Astrocyte of the cerebellum (primary cell): ENCODE measurements around the gene PI4K2B.
"Not testable (repeated sequence)": the region's sequence is repeated elsewhere in the genome, so short reads cannot be mapped to it uniquely, and the experiment has no call there.

Experiments used
- DNase-seq: peaks from one replicate; pipeline ENCODE4 v3.0.0-alpha.2; 2011; ENCODE audit warnings: low read depth
- H3K4me3 ChIP-seq: 2 replicates; pipeline ENCODE4 v1.5.1; 2011; ENCODE audit warnings: mild to moderate bottlenecking, low read depth, low read length, moderate library complexity
- in situ Hi-C: cut with HindIII; loops from 2 replicates; pipeline ENCODE4 v1.10.0; 2017; ENCODE audit warnings: low sequenced_read_pairs
- TF ChIP-seq, protein P1 (sequence below): IDR thresholded peaks from 2 replicates; pipeline ENCODE4 v1.5.1; 2012; ENCODE audit warnings: low read length, low read depth, moderate library complexity, mild to moderate bottlenecking; ENCODE audit errors: missing control alignments

Gene PI4K2B

GRCh38 chr4:25233194-25233593 is 639 bp upstream of the PI4K2B start:
- H3K4me3 ChIP-seq: peak overlapping the region; percentile 72
- no peak for DNase-seq
- TF ChIP-seq, protein P1, sequence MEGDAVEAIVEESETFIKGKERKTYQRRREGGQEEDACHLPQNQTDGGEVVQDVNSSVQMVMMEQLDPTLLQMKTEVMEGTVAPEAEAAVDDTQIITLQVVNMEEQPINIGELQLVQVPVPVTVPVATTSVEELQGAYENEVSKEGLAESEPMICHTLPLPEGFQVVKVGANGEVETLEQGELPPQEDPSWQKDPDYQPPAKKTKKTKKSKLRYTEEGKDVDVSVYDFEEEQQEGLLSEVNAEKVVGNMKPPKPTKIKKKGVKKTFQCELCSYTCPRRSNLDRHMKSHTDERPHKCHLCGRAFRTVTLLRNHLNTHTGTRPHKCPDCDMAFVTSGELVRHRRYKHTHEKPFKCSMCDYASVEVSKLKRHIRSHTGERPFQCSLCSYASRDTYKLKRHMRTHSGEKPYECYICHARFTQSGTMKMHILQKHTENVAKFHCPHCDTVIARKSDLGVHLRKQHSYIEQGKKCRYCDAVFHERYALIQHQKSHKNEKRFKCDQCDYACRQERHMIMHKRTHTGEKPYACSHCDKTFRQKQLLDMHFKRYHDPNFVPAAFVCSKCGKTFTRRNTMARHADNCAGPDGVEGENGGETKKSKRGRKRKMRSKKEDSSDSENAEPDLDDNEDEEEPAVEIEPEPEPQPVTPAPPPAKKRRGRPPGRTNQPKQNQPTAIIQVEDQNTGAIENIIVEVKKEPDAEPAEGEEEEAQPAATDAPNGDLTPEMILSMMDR: no peak
- in situ Hi-C loops: no loop called here

- peak; percentile 51 for DNase-seq
- H3K4me3 ChIP-seq: peak overlapping the region; percentile 72
- in situ Hi-C loops: no loop called here
- TF ChIP-seq, protein P1: peak; percentile 30
These were observed 847 bp downstream of the PI4K2B start for GRCh38 chr4:25234390-25235370.

DNA sequence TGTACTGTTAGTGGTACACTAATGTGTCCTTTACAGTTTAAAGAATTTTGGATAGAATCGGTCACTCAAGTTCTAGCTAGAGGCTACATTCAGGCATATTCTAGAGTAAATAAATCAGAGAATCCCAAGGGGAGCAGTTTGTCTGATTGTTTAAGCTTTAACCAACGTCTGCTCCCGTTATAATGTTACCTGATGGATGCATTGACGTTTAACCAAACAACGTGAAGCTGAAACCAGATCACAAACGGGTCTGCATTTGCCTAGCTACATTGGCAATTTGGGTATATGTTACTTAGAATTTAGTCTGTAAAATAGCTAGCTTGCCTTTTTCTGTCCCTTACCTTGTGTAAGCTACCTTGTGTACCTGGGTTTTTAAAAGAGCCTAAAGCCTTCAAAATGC is 1.6 kb downstream of the PI4K2B start:
- TF ChIP-seq, protein P1: no peak
- no peak for DNase-seq
- in situ Hi-C loops: no loop called here
- H3K4me3 ChIP-seq: peak overlapping the region; percentile 72

DNA sequence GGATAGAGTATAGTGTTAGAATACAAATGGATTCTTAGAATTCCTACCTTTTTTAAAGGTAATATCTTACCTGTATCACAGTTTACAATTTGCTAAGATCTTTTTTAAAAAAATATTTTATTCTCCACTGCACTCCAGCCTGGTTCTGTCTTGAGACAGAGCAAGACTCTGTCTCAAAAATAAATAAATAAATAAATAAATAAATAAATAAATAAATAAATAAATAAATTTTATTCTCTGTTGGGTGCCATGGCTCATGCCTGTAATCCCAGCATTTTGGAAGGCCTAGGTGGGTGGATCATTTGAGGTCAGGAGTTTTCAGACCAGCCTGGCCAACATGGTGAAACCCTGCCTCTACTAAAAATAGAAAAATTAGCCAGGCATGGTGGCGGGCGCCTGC is 2.2 kb downstream of the PI4K2B start:
- H3K4me3 ChIP-seq, DNase-seq, in situ Hi-C loops: not testable (repeated sequence)

DNA sequence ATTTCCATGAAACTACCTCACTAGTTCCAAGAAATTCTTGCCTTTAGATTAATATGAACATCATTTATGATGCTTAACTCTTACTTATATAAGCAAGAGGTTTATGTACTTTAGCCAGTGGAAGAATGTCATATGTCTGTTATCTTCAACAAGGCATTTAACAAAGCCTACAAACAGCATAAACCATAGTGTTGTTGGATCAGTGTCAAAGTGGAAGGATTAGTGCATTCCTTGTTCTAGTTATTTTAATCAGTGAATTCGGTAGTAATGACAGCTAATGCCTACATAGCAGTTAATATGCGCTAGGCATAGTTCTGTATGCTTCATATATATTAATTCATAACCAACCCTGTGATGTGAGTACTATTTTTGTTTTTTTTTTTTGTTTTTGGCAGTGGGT is 3.1 kb downstream of the PI4K2B start:
- TF ChIP-seq, protein P1: no peak
- in situ Hi-C loops: no loop called here
- no peak for DNase-seq
- no peak overlapping the region for H3K4me3 ChIP-seq

DNA sequence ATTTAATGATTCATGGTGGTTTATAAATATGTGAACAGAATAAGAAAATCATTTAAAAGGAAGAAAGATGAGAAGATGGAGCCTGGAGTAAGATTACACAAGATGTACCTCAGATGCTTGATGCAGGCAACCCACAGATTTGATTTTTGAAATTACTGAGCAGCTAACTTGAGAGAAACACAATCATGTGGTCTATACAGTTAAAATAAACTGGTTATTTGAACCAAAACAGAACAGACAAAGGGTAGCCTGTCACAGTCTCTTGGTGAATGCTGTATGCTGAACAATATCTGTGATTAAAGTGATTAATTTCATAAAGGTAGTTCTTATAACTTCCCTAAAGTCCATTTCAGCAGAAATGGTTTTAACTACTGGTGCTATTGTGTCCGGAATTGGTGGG is 4.2 kb downstream of the PI4K2B start:
- DNase-seq: no peak
- TF ChIP-seq, protein P1: no peak
- in situ Hi-C loops: no loop called here
- H3K4me3 ChIP-seq: no peak overlapping the region

DNA sequence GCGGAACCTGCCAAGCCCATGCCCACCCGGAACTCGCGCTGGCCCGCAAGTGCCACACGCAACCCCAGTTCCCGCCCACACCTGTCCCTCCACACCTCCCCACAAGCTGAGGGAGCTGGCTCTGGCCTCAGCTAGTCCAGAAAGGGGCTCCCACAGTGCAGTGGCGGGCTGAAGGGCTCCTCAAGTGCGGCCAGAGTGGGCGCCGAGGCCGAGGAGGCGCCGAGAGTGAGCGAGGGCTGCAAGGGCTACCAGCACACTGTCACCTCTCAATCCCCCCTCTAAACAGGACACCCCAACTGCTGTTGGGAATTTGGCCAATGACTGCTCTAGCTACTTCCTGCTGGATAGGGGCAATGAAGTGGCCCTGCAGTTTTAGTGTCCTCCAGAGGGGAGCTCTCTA is 5.7 kb downstream of the PI4K2B start:
- H3K4me3 ChIP-seq, in situ Hi-C loops, DNase-seq: not testable (repeated sequence)

- H3K4me3 ChIP-seq, DNase-seq, in situ Hi-C loops: not testable (repeated sequence)
These were observed 6.9 kb downstream of the PI4K2B start for GRCh38 chr4:25240754-25241210.

- DNase-seq, in situ Hi-C loops, H3K4me3 ChIP-seq: not testable (repeated sequence)
These were observed 8.4 kb downstream of the PI4K2B start for GRCh38 chr4:25242195-25242594.
